ENCODE measurements around the gene IL20. TPM values are rescaled to one million over a fixed set of nuclear protein-coding genes. Genes with fewer than 3 reads are reported as not detected.

IL20 gene
- not detected for polyA plus RNA-seq (ENCODE audit: insufficient read length in 3 of 3)

- DNase-seq (ENCODE audit: low read depth in 3 of 3, low spot score in 2 of 3): no peak
These were observed at the start of gene IL20 for GRCh38 chr1:206864939-206865671. TSS of gene IL20 (plus strand) at chr1:206865623. CDS start at chr1:206865853, 230 bp downstream.

GRCh38 chr1:206816390-206817287, 48.8 kb upstream of the IL20 start:
- no peak for DNase-seq (ENCODE audit: low read depth in 3 of 3, low spot score in 2 of 3)

- no peak for DNase-seq (ENCODE audit: low read depth in 3 of 3, low spot score in 2 of 3)
These were observed 43.9 kb upstream of the IL20 start for GRCh38 chr1:206821493-206821892.

GRCh38 chr1:206823727-206824126, 41.7 kb upstream of the IL20 start:
- no peak for DNase-seq (ENCODE audit: low read depth in 3 of 3, low spot score in 2 of 3)

- no peak for DNase-seq (ENCODE audit: low read depth in 3 of 3, low spot score in 2 of 3)
These were observed 41.1 kb upstream of the IL20 start for GRCh38 chr1:206824331-206824730.

- no peak for DNase-seq (ENCODE audit: low read depth in 3 of 3, low spot score in 2 of 3)
These were observed 39.0 kb upstream of the IL20 start for GRCh38 chr1:206826394-206826793.

GRCh38 chr1:206828061-206828460, 37.4 kb upstream of the IL20 start:
- DNase-seq (ENCODE audit: low read depth in 3 of 3, low spot score in 2 of 3): no peak

- no peak for DNase-seq (ENCODE audit: low read depth in 3 of 3, low spot score in 2 of 3)
These were observed 36.7 kb upstream of the IL20 start for GRCh38 chr1:206828765-206829164.

- DNase-seq (ENCODE audit: low read depth in 3 of 3, low spot score in 2 of 3): no peak
These were observed 36.1 kb upstream of the IL20 start for GRCh38 chr1:206829282-206829681.

- no peak for DNase-seq (ENCODE audit: low read depth in 3 of 3, low spot score in 2 of 3)
These were observed 35.5 kb upstream of the IL20 start for GRCh38 chr1:206829875-206830274.

- no peak for DNase-seq (ENCODE audit: low read depth in 3 of 3, low spot score in 2 of 3)
These were observed 33.8 kb upstream of the IL20 start for GRCh38 chr1:206831650-206832049.

- no peak for DNase-seq (ENCODE audit: low read depth in 3 of 3, low spot score in 2 of 3)
These were observed 33.0 kb upstream of the IL20 start for GRCh38 chr1:206832352-206832880.

- DNase-seq (ENCODE audit: low read depth in 3 of 3, low spot score in 2 of 3): no peak
These were observed 32.2 kb upstream of the IL20 start for GRCh38 chr1:206833106-206833680.

GRCh38 chr1:206833801-206834200, 31.6 kb upstream of the IL20 start:
- no peak for DNase-seq (ENCODE audit: low read depth in 3 of 3, low spot score in 2 of 3)

GRCh38 chr1:206834217-206834616, 31.2 kb upstream of the IL20 start:
- no peak for DNase-seq (ENCODE audit: low read depth in 3 of 3, low spot score in 2 of 3)

- DNase-seq (ENCODE audit: low read depth in 3 of 3, low spot score in 2 of 3): no peak
These were observed 30.7 kb upstream of the IL20 start for GRCh38 chr1:206834711-206835110.

GRCh38 chr1:206835186-206835585, 30.2 kb upstream of the IL20 start:
- DNase-seq (ENCODE audit: low read depth in 3 of 3, low spot score in 2 of 3): no peak

- no peak for DNase-seq (ENCODE audit: low read depth in 3 of 3, low spot score in 2 of 3)
These were observed 29.3 kb upstream of the IL20 start for GRCh38 chr1:206836111-206836510.

GRCh38 chr1:206839006-206839560, 26.3 kb upstream of the IL20 start:
- no peak for DNase-seq (ENCODE audit: low read depth in 3 of 3, low spot score in 2 of 3)

- DNase-seq (ENCODE audit: low read depth in 3 of 3, low spot score in 2 of 3): no peak
These were observed 25.6 kb upstream of the IL20 start for GRCh38 chr1:206839857-206840256.

Data from right renal cortex interstitium (tissue), 3 donors.